Measurements from ENCODE around the gene CD8A.
"Not testable (repeated sequence)": the region's sequence is repeated elsewhere in the genome, so short reads cannot be mapped to it uniquely, and the experiment has no call there.

Gene CD8A

GRCh38 chr2:86790676-86791572, at the start of gene CD8A:
CD8A (minus strand) TSS chr2:86790913; CDS start chr2:86790825, 88 bp downstream.
- DNase-seq, result peak in 1 of 6 experiments; percentile 32

GRCh38 chr2:86839871-86840548, 49.3 kb upstream of the CD8A start:
- DNase-seq, result not testable (repeated sequence)

GRCh38 chr2:86839455-86839854, 48.7 kb upstream of the CD8A start:
- DNase-seq, result not testable (repeated sequence)

GRCh38 chr2:86837714-86838113, 47.0 kb upstream of the CD8A start:
- not testable (repeated sequence) for DNase-seq

GRCh38 chr2:86836915-86837695, 46.4 kb upstream of the CD8A start:
- DNase-seq, result peak in 1 of 6 experiments; percentile 14

GRCh38 chr2:86835548-86835889, 44.8 kb upstream of the CD8A start:
- not testable (repeated sequence) for DNase-seq

GRCh38 chr2:86833315-86833714, 42.6 kb upstream of the CD8A start:
- DNase-seq, result no peak

- no peak for DNase-seq
Measured at GRCh38 chr2:86832334-86833096, 41.8 kb upstream of the CD8A start.

GRCh38 chr2:86831537-86831936, 40.8 kb upstream of the CD8A start:
- DNase-seq, result no peak

- DNase-seq, result no peak
Measured at GRCh38 chr2:86826951-86827350, 36.2 kb upstream of the CD8A start.

- DNase-seq, result peak in 5 of 6 experiments; percentile 4 to 54 (median 42)
Measured at GRCh38 chr2:86825693-86826381, 35.1 kb upstream of the CD8A start.

- no peak for DNase-seq
Measured at GRCh38 chr2:86825036-86825692, 34.5 kb upstream of the CD8A start.

- no peak for DNase-seq
Measured at GRCh38 chr2:86822668-86823345, 32.1 kb upstream of the CD8A start.

- DNase-seq, result no peak
Measured at GRCh38 chr2:86821842-86822241, 31.1 kb upstream of the CD8A start.

- DNase-seq, result no peak
Measured at GRCh38 chr2:86821306-86821705, 30.6 kb upstream of the CD8A start.

- DNase-seq, result no peak
Measured at GRCh38 chr2:86818957-86819356, 28.2 kb upstream of the CD8A start.

GRCh38 chr2:86818114-86818801, 27.5 kb upstream of the CD8A start:
- DNase-seq, result no peak

GRCh38 chr2:86815611-86816010, 24.9 kb upstream of the CD8A start:
- DNase-seq, result no peak

- DNase-seq, result peak in 1 of 6 experiments; percentile 21
Measured at GRCh38 chr2:86809481-86810121, 18.9 kb upstream of the CD8A start.

Measured in stimulated activated naive CD4-positive, alpha-beta T cell (primary cell).